ENCODE measurements around the gene CDCA3.

GRCh38 chr12:6890789-6891645 lies 39.9 kb upstream of the CDCA3 start:
- TF ChIP-seq, protein P1, sequence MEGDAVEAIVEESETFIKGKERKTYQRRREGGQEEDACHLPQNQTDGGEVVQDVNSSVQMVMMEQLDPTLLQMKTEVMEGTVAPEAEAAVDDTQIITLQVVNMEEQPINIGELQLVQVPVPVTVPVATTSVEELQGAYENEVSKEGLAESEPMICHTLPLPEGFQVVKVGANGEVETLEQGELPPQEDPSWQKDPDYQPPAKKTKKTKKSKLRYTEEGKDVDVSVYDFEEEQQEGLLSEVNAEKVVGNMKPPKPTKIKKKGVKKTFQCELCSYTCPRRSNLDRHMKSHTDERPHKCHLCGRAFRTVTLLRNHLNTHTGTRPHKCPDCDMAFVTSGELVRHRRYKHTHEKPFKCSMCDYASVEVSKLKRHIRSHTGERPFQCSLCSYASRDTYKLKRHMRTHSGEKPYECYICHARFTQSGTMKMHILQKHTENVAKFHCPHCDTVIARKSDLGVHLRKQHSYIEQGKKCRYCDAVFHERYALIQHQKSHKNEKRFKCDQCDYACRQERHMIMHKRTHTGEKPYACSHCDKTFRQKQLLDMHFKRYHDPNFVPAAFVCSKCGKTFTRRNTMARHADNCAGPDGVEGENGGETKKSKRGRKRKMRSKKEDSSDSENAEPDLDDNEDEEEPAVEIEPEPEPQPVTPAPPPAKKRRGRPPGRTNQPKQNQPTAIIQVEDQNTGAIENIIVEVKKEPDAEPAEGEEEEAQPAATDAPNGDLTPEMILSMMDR (IDR thresholded peaks at IDR 0.05), result peak; percentile 89 to 96 (median 95)
- peak; percentile 83 for TF ChIP-seq POLR2A (IDR thresholded peaks at IDR 0.05)
